Measurements from ENCODE around the gene TDP1.
"Not testable (repeated sequence)": the region's sequence is repeated elsewhere in the genome, so short reads cannot be mapped to it uniquely, and the experiment has no call there.

DNA sequence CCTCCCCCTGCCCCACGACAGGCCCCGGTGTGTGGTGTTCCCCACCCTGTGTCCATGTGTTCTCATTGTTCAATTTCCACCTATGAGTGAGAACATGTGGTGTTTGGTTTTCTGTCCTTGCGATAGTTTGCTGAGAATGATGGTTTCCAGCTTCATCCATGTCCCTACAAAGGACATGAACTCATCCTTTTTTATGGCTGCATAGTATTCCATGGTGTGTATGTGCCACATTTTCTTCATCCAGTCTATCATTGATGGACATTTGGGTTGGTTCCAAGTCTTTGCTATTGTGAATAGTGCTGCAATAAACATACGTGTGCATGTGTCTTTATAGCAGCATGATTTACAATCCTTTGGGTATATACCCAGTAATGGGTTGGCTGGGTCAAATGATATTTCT, 70.9 kb downstream of the TDP1 start:
- not testable (repeated sequence) for TF ChIP-seq POLR2A (IDR thresholded peaks at IDR 0.05; ENCODE audit: insufficient read depth in 1 of 2, low read depth in 2 of 2, low read length in 2 of 2); POLR2AphosphoS5 (IDR thresholded peaks at IDR 0.05; ENCODE audit: low read depth, low read length)

All from HepG2 (cell line).